B cell (primary cell): ENCODE results near the gene SYN1. TPM values are rescaled to one million over a fixed set of nuclear protein-coding genes. Genes with fewer than 3 reads are reported as not detected.

Source experiments
- ATAC-seq: fragments of 200-7000 bp; cut with Tn5 transposase; one replicate; pipeline ENCODE4 v1.10.0; 2021; ENCODE audit warnings: low read depth, mild to moderate bottlenecking, moderate number of reproducible peaks, moderate library complexity
- CTCF ChIA-PET: fragments of 350-600 bp; sonication (Branson Sonifier 250); formaldehyde crosslinking; loops from one replicate; lab custom pipeline; 2021; ENCODE audit warnings: antibody characterized with exemption, inconsistent platforms; lab: Charles Lee
- POLR2A ChIA-PET: fragments of 350-600 bp; sonication (Branson Sonifier 250); formaldehyde crosslinking; loops from one replicate; lab custom pipeline; 2021; ENCODE audit warnings: antibody characterized with exemption; lab: Charles Lee
- DNase-seq: peaks from one replicate; pipeline ENCODE4 v3.0.0; 2013
- H2AFZ ChIP-seq: 2 replicates; pipeline ENCODE4 v1.6.1; 2012; ENCODE audit warnings: mild to moderate bottlenecking, low read depth, low read length; ENCODE audit not compliant: insufficient read depth, poor library complexity, severe bottlenecking
- H3K27ac ChIP-seq, 2 donors: 1 replicate in 1 of 2; 2 replicates in 1 of 2; pipeline ENCODE4 v1.5.1; 2012 to 2013; ENCODE audit warnings: low read length in 2 of 2, mild to moderate bottlenecking in 2 of 2, moderate library complexity in 1 of 2
- H3K27me3 ChIP-seq, 4 experiments: fragments of 200-600 bp in 1 of 4; sonication (generic) in 1 of 4; replicated peaks in 1 of 4; 1 replicate in 2 of 4; 2 replicates in 2 of 4; pipeline versions ENCODE4 v1.6.1 to v1.7.0; 2013 to 2016; ENCODE audit warnings: low read length in 3 of 4, mild to moderate bottlenecking in 2 of 4, mixed read lengths in 1 of 4, moderate library complexity in 1 of 4; ENCODE audit not compliant: insufficient read depth in 4 of 4, control insufficient read depth in 3 of 4; ENCODE audit errors: control extremely low read depth in 1 of 4
- H3K36me3 ChIP-seq, 2 experiments: replicated peaks in 1 of 2; 1 replicate in 1 of 2; 2 replicates in 1 of 2; pipeline versions ENCODE4 v1.6.1 to v1.7.1; 2013; ENCODE audit warnings: low read length in 1 of 2; ENCODE audit not compliant: insufficient read depth in 2 of 2, control insufficient read depth in 1 of 2; ENCODE audit errors: control extremely low read depth in 1 of 2, extremely low read depth in 1 of 2
- H3K4me1 ChIP-seq, 2 donors: fragments of 200-600 bp in 1 of 2; sonication (generic) in 1 of 2; 1 replicate in 1 of 2; 2 replicates in 1 of 2; pipeline versions ENCODE4 v1.5.1 to v1.6.1; 2013 to 2017; ENCODE audit warnings: low read length in 2 of 2; ENCODE audit not compliant: control insufficient read depth in 2 of 2, insufficient read depth in 2 of 2
- H3K4me2 ChIP-seq: replicated peaks from 2 replicates; pipeline ENCODE3; 2012; ENCODE audit warnings: mild to moderate bottlenecking, low read depth, low read length; ENCODE audit not compliant: poor library complexity, severe bottlenecking
- H3K4me3 ChIP-seq, 5 experiments: fragments of 200-600 bp in 1 of 5; sonication (generic) in 1 of 5; 1 replicate in 3 of 5; 2 replicates in 2 of 5; pipeline versions ENCODE4 v1.5.1 to v1.7.0; 2011 to 2016; ENCODE audit warnings: low read length in 4 of 5, mild to moderate bottlenecking in 4 of 5, low read depth in 2 of 5, control low read depth in 1 of 5, moderate library complexity in 1 of 5; ENCODE audit not compliant: insufficient read depth in 1 of 5; ENCODE audit errors: control extremely low read depth in 1 of 5, extremely low read depth in 1 of 5
- H3K79me2 ChIP-seq: fragments of 200-600 bp; sonication (generic); one replicate; pipeline ENCODE4 v1.6.0; 2016; ENCODE audit warnings: low read length; ENCODE audit not compliant: control insufficient read depth, insufficient read depth
- H3K9ac ChIP-seq: fragments of 200-600 bp; sonication (generic); 2 replicates; pipeline ENCODE4 v1.6.1; 2017; ENCODE audit warnings: mild to moderate bottlenecking, low read length, moderate library complexity
- H3K9me3 ChIP-seq, 3 donors: one replicate each; pipeline versions ENCODE4 v1.6.1 to v1.7.1; 2013; ENCODE audit warnings: low read length in 2 of 3; ENCODE audit not compliant: control insufficient read depth in 2 of 3, insufficient read depth in 1 of 3; ENCODE audit errors: control extremely low read depth in 1 of 3
- H4K20me1 ChIP-seq: 2 replicates; pipeline ENCODE4 v1.6.0; 2012; ENCODE audit warnings: mild to moderate bottlenecking, low read length; ENCODE audit not compliant: insufficient read depth, control insufficient read depth, poor library complexity, severe bottlenecking
- H3K27ac Mint-ChIP-seq: one replicate; pipeline ENCODE4 v1.8.0; 2021; ENCODE audit warnings: mixed read lengths
- H3K27me3 Mint-ChIP-seq: one replicate; pipeline ENCODE4 v1.8.0; 2021; ENCODE audit warnings: mixed read lengths
- H3K4me1 Mint-ChIP-seq: one replicate; pipeline ENCODE4 v1.8.0; 2021; ENCODE audit warnings: mixed read lengths
- H3K4me3 Mint-ChIP-seq: one replicate; pipeline ENCODE4 v1.8.0; 2021; ENCODE audit warnings: mixed read lengths
- H3K9me3 Mint-ChIP-seq: one replicate; pipeline ENCODE4 v1.8.0; 2022; ENCODE audit warnings: mixed read lengths; ENCODE audit not compliant: insufficient read depth
- EZH2 ChIP-seq: IDR thresholded peaks from 2 replicates; pipeline ENCODE4 v1.6.1; 2012; ENCODE audit warnings: borderline replicate concordance, low read depth, mild to moderate bottlenecking, moderate library complexity, low read length; ENCODE audit not compliant: insufficient read depth, poor library complexity, severe bottlenecking
- WGBS: methylation state at CpG from one replicate; pipeline ENCODE4 v1.1.5; 2013; ENCODE audit warnings: missing lambda C conversion rate; ENCODE audit not compliant: insufficient coverage; 5-methylcytosine and 5-hydroxymethylcytosine counted together
- intact Hi-C: fragments of 100-400 bp; cut with micrococcal nuclease; formaldehyde crosslinking; loops from one replicate; pipeline ENCODE4 v1.10.0; 2022
- polyA plus RNA-seq: library from polyadenylated mRNA; depleted of rRNA; stranded (reverse); fragments of >200 nt; gene quantifications from 2 replicates; pipeline ENCODE4 v1.2.3, GENCODE V29; 2012
- total RNA-seq, 2 donors: library from RNA; stranded (reverse); fragments of 120-200 nt in 1 of 2; gene quantifications; 1 replicate in 1 of 2; 2 replicates in 1 of 2; pipeline versions ENCODE4 v1.2.3 to v1.2.4, GENCODE V29; 2013 to 2022
- TF ChIP-seq, protein P1 (sequence below): fragments of 200-600 bp; IDR thresholded peaks from one replicate; pipeline ENCODE4 v1.8.0; 2022; ENCODE audit warnings: antibody characterized with exemption, mild to moderate bottlenecking

SYN1 gene
- total and polyA plus RNA-seq, 2 donors (not counting 1 experiment from before 2014, with no cell fraction given) = not detected

DNA sequence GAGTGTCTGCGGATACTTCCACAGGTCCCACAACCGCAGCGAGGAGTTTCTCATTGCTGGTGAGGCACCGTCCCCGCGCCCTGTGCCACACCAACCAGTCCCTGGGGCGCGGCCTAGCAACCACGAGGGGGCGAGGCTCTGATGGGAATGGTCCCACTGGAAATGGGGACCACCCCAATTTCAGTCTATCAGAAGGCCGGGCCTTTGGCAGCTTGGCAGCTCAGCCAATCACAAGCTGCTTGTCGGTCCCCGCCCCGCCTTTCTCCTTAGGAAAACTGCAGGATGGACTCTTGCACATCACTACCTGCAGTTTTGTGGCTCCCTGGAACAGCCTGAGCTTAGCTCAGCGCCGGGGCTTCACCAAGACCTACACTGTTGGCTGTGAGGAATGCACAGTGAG is 34.4 kb downstream of the SYN1 start:
- intact Hi-C loops = no loop called here
- Histone ChIP-seq H3K4me3 (no peak overlapping the region), H2AFZ (no peak overlapping the region), H3K36me3 (no peaks in the 10 kb centered on the region), H3K27me3 (no peaks in the 10 kb centered on the region), H3K9me3 (no peaks in the 10 kb centered on the region), H3K79me2 (no peaks in the 10 kb centered on the region), H3K4me1 (peaks cover 5 to 13% of the 10 kb centered on the region in 2 donors), H4K20me1 (no peaks in the 10 kb centered on the region), H3K27ac (no peak overlapping the region), H3K4me2 (no peak overlapping the region), H3K9ac (no peak overlapping the region)
- ChIA-PET CTCF (no interaction called here), POLR2A (no interaction called here)
- Mint-ChIP-seq H3K9me3 (no peaks in the 10 kb centered on the region), H3K27ac (no peak overlapping the region), H3K4me3 (no peak overlapping the region), H3K4me1 (peaks cover 8% of the 10 kb centered on the region), H3K27me3 (no peaks in the 10 kb centered on the region)
- WGBS = 96% methylated on average over 9 of the region's 16 CpGs
- ATAC-seq (no peak), DNase-seq (no peak)
- TF ChIP-seq EZH2 = no peak
- TF ChIP-seq, protein P1, sequence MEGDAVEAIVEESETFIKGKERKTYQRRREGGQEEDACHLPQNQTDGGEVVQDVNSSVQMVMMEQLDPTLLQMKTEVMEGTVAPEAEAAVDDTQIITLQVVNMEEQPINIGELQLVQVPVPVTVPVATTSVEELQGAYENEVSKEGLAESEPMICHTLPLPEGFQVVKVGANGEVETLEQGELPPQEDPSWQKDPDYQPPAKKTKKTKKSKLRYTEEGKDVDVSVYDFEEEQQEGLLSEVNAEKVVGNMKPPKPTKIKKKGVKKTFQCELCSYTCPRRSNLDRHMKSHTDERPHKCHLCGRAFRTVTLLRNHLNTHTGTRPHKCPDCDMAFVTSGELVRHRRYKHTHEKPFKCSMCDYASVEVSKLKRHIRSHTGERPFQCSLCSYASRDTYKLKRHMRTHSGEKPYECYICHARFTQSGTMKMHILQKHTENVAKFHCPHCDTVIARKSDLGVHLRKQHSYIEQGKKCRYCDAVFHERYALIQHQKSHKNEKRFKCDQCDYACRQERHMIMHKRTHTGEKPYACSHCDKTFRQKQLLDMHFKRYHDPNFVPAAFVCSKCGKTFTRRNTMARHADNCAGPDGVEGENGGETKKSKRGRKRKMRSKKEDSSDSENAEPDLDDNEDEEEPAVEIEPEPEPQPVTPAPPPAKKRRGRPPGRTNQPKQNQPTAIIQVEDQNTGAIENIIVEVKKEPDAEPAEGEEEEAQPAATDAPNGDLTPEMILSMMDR = no peak

DNA sequence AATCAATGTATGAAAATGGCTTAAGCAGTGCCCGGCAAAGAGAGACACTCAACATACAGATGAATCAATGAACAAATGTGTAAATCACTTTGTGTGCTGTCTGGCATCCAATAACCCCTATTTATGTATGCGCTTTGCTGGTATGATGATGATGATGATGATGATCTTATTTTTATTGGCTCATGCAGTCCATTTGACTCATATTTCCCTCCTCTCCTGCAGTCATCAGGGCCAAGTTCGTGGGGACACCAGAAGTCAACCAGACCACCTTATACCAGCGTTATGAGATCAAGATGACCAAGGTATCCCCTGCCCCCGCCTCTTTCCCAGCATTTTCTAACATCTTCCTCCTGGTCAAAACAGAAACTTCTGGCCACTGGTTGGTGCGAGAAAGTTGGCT is 34.9 kb downstream of the SYN1 start:
- no peaks in the 10 kb centered on the region for H3K27me3 Mint-ChIP-seq

More for the DNA sequence above, 34.9 kb downstream of the SYN1 start:
- H3K4me2 ChIP-seq = no peak overlapping the region
- no peak overlapping the region for H2AFZ ChIP-seq
- no peaks in the 10 kb centered on the region for H3K79me2 ChIP-seq
- DNase-seq (no peak), ATAC-seq (no peak)
- no peak overlapping the region for H3K9ac ChIP-seq
- H3K4me3 Mint-ChIP-seq = no peak overlapping the region
- no peaks in the 10 kb centered on the region for H4K20me1 ChIP-seq
- intact Hi-C loops = no loop called here
- H3K27ac ChIP-seq = no peak overlapping the region
- no peak overlapping the region for H3K27ac Mint-ChIP-seq
- TF ChIP-seq EZH2 = no peak
- TF ChIP-seq, protein P1 = no peak
- CTCF ChIA-PET = no interaction called here
- peaks cover 9% of the 10 kb centered on the region for H3K4me1 Mint-ChIP-seq
- no peaks in the 10 kb centered on the region for H3K9me3 ChIP-seq
- H3K4me1 ChIP-seq = peaks cover 5 to 13% of the 10 kb centered on the region in 2 donors
- POLR2A ChIA-PET = no interaction called here
- H3K27me3 ChIP-seq = no peaks in the 10 kb centered on the region
- H3K4me3 ChIP-seq = no peak overlapping the region
- no peaks in the 10 kb centered on the region for H3K9me3 Mint-ChIP-seq
- no peaks in the 10 kb centered on the region for H3K36me3 ChIP-seq
- WGBS = 83% methylated on average over 1 of the region's 6 CpGs
